ENCODE measurements around the gene HLA-DRA. TPM values are rescaled to one million over a fixed set of nuclear protein-coding genes. Genes with fewer than 3 reads are reported as not detected.
"Not testable (repeated sequence)": the region's sequence is repeated elsewhere in the genome, so short reads cannot be mapped to it uniquely, and the experiment has no call there.

Gene HLA-DRA
- total and polyA plus RNA-seq, 2 donors (not counting 3 experiments of a cell fraction or from before 2014, with no cell fraction given) = not detected

GRCh38 chr6:32472781-32473375 is 33.2 kb downstream of the HLA-DRA start:
- no peaks in the 10 kb centered on the region for H3K79me2 ChIP-seq (ENCODE audit: control insufficient read depth, insufficient read depth, low read length)
- peak; percentile 0 for DNase-seq (ENCODE audit: low read depth, low spot score)
- no peak overlapping the region for H3K4me2 ChIP-seq (ENCODE audit: insufficient read depth, low read length)
- H3K36me3 ChIP-seq (ENCODE audit: control insufficient read depth in 2 of 2, extremely low read depth in 1 of 2, insufficient read depth in 2 of 2, low read length in 2 of 2) = no peaks in the 10 kb centered on the region
- intact Hi-C loops (cut with micrococcal nuclease) (no loop called here), dilution Hi-C loops (cut with MboI; ENCODE audit: extremely low pct_ligation_motif_present, low sequenced_read_pairs) (no loop called here)
- FAIRE-seq = no peak
- POLR2A ChIA-PET = no interaction called here
- no peaks in the 10 kb centered on the region for H4K20me1 ChIP-seq (replicated peaks; ENCODE audit: control insufficient read depth, extremely low read depth, insufficient read depth, low read length)
- H3K9ac ChIP-seq (replicated peaks; ENCODE audit: extremely low read depth, insufficient read depth, low read length) = no peak overlapping the region
- no TSS peak for BruUV-seq (replicated peaks)
- no peak for TF ChIP-seq JUN (IDR thresholded peaks at IDR 0.05; ENCODE audit: borderline replicate concordance, insufficient read depth, insufficient read length, low read depth)
- no peak for TF ChIP-seq POLR2A (IDR thresholded peaks at IDR 0.05; ENCODE audit: low read depth, low read length)
- TF ChIP-seq MYC (IDR thresholded peaks at IDR 0.05; ENCODE audit: low read depth, low read length) = no peak
- TF ChIP-seq GATA2 (IDR thresholded peaks at IDR 0.05; ENCODE audit: insufficient read depth, insufficient read length, low read depth, low read length) = no peak
- TF ChIP-seq FOS (IDR thresholded peaks at IDR 0.05; ENCODE audit: borderline replicate concordance, insufficient read depth, low read length) = no peak
- CTCF ChIA-PET = interaction anchor here (0.6 kb wide), 1 partner anchor 116 kb away, joined by 3 read pairs; no protein-coding TSS in a partner anchor
- H3K4me1 ChIP-seq (ENCODE audit: control insufficient read depth, extremely low read depth, insufficient read depth, low read length) = no peaks in the 10 kb centered on the region
- H3K4me3 ChIP-seq (replicated peaks in 1 of 3; ENCODE audit: insufficient read depth in 1 of 3, low read depth in 1 of 3, low read length in 3 of 3) = no peak overlapping the region
- H3K27me3 ChIP-seq (ENCODE audit: control insufficient read depth in 2 of 2, insufficient read depth in 2 of 2, low read length in 2 of 2) = no peaks in the 10 kb centered on the region
- no peak overlapping the region for H2AFZ ChIP-seq (ENCODE audit: low read depth, low read length)
- no peaks in the 10 kb centered on the region for H3K9me3 ChIP-seq (replicated peaks; ENCODE audit: control insufficient read depth, insufficient read depth, low read length)
- H3K9me1 ChIP-seq (replicated peaks; ENCODE audit: control insufficient read depth, extremely low read depth, insufficient read depth, low read length) = no peaks in the 10 kb centered on the region
- no peak overlapping the region for H3K27ac ChIP-seq (ENCODE audit: insufficient read depth, low read depth, low read length)

- H3K36me3 ChIP-seq (ENCODE audit: control insufficient read depth in 2 of 2, extremely low read depth in 1 of 2, insufficient read depth in 2 of 2, low read length in 2 of 2); BruUV-seq (replicated peaks); POLR2A ChIA-PET; dilution Hi-C loops (cut with MboI; ENCODE audit: extremely low pct_ligation_motif_present, low sequenced_read_pairs); H3K79me2 ChIP-seq (ENCODE audit: control insufficient read depth, insufficient read depth, low read length); H3K9me1 ChIP-seq (replicated peaks; ENCODE audit: control insufficient read depth, extremely low read depth, insufficient read depth, low read length); H3K9ac ChIP-seq (replicated peaks; ENCODE audit: extremely low read depth, insufficient read depth, low read length); H3K4me3 ChIP-seq (replicated peaks in 1 of 3; ENCODE audit: insufficient read depth in 1 of 3, low read depth in 1 of 3, low read length in 3 of 3); CTCF ChIA-PET; H3K27ac ChIP-seq (ENCODE audit: insufficient read depth, low read depth, low read length); H2AFZ ChIP-seq (ENCODE audit: low read depth, low read length); H3K4me1 ChIP-seq (ENCODE audit: control insufficient read depth, extremely low read depth, insufficient read depth, low read length); H3K27me3 ChIP-seq (ENCODE audit: control insufficient read depth in 2 of 2, insufficient read depth in 2 of 2, low read length in 2 of 2); H4K20me1 ChIP-seq (replicated peaks; ENCODE audit: control insufficient read depth, extremely low read depth, insufficient read depth, low read length); intact Hi-C loops (cut with micrococcal nuclease); H3K9me3 ChIP-seq (replicated peaks; ENCODE audit: control insufficient read depth, insufficient read depth, low read length); H3K4me2 ChIP-seq (ENCODE audit: insufficient read depth, low read length): not testable (repeated sequence)
- DNase-seq (ENCODE audit: low read depth, low spot score) = peak; percentile 19
- peak; percentile 81 for FAIRE-seq
These were observed 34.0 kb downstream of the HLA-DRA start for GRCh38 chr6:32473376-32474348.

All from endothelial cell of umbilical vein (primary cell).